ENCODE data around the gene SF3B2.

GRCh38 chr11:66069715-66070603, 17.8 kb downstream of the SF3B2 start, which contains the start of gene PACS1:
- TF ChIP-seq RAD21 (IDR thresholded peaks at IDR 0.05; ENCODE audit: low read depth) = no peak
- TF ChIP-seq, protein P1, sequence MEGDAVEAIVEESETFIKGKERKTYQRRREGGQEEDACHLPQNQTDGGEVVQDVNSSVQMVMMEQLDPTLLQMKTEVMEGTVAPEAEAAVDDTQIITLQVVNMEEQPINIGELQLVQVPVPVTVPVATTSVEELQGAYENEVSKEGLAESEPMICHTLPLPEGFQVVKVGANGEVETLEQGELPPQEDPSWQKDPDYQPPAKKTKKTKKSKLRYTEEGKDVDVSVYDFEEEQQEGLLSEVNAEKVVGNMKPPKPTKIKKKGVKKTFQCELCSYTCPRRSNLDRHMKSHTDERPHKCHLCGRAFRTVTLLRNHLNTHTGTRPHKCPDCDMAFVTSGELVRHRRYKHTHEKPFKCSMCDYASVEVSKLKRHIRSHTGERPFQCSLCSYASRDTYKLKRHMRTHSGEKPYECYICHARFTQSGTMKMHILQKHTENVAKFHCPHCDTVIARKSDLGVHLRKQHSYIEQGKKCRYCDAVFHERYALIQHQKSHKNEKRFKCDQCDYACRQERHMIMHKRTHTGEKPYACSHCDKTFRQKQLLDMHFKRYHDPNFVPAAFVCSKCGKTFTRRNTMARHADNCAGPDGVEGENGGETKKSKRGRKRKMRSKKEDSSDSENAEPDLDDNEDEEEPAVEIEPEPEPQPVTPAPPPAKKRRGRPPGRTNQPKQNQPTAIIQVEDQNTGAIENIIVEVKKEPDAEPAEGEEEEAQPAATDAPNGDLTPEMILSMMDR (IDR thresholded peaks at IDR 0.05 in 2 of 3, conservative IDR thresholded peaks at IDR 0.05 in 1 of 3; ENCODE audit: borderline replicate concordance in 1 of 3, insufficient read depth in 1 of 3, low read depth in 2 of 3, low read length in 2 of 3) = no peak
- no peak for TF ChIP-seq TCF7L2 (IDR thresholded peaks at IDR 0.05; ENCODE audit: borderline replicate concordance, extremely low read depth, insufficient read depth, insufficient read length)
